GM12874 (cell line): ENCODE measurements around the gene DACT3.

Source experiments
- TF ChIP-seq, protein P1 (sequence below): IDR thresholded peaks from 2 replicates; pipeline ENCODE4 v1.5.1; 2011; ENCODE audit warnings: low read depth, mild to moderate bottlenecking, control low read depth, low read length, moderate library complexity; ENCODE audit not compliant: insufficient read depth

Gene DACT3

GRCh38 chr19:46635920-46636761 is 24.8 kb downstream of the DACT3 start, which contains the start of gene GNG8:
Gene GNG8, minus strand, starts transcription at chr19:46636202. Its CDS starts 1,520 bp downstream, at chr19:46634682.
- TF ChIP-seq, protein P1, sequence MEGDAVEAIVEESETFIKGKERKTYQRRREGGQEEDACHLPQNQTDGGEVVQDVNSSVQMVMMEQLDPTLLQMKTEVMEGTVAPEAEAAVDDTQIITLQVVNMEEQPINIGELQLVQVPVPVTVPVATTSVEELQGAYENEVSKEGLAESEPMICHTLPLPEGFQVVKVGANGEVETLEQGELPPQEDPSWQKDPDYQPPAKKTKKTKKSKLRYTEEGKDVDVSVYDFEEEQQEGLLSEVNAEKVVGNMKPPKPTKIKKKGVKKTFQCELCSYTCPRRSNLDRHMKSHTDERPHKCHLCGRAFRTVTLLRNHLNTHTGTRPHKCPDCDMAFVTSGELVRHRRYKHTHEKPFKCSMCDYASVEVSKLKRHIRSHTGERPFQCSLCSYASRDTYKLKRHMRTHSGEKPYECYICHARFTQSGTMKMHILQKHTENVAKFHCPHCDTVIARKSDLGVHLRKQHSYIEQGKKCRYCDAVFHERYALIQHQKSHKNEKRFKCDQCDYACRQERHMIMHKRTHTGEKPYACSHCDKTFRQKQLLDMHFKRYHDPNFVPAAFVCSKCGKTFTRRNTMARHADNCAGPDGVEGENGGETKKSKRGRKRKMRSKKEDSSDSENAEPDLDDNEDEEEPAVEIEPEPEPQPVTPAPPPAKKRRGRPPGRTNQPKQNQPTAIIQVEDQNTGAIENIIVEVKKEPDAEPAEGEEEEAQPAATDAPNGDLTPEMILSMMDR = no peak

GRCh38 chr19:46634656-46635218 is 26.2 kb downstream of the DACT3 start:
- TF ChIP-seq, protein P1 = no peak

GRCh38 chr19:46634045-46634655 is 26.8 kb downstream of the DACT3 start:
- TF ChIP-seq, protein P1 = no peak

- TF ChIP-seq, protein P1 = no peak
These were observed 27.9 kb downstream of the DACT3 start for GRCh38 chr19:46633130-46633529.

GRCh38 chr19:46631481-46631880 is 29.5 kb downstream of the DACT3 start:
- TF ChIP-seq, protein P1 = no peak

DNA sequence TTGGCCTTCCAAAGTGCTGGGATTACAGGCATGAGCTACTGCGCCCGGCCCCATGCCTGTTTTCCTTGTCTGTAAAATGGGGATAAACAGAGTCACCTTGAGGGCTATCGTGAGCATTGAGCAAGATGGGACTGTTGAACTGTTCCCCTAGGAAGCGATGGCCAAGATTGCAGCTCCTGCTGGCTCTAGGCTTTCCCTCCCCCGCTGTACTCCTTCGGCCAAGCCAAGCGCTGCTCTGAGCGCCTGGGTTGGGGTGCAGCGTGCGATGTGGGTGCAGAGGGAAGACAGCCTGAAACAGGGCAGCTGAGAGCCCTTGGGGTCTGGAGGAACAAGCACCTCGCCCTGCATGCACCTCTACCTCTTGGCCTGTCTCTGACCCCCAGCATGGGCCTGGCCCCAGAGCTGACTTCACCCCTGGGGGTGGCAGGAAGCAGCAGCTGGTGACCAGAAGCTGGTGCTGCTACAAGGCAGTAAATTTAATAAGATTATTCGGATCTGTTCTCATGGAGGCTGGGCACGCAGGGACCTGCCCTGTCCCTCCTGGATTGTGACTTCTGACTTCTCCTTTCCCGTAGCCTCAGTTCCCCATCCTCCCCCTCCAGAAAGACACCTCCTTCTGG is 30.3 kb downstream of the DACT3 start:
- TF ChIP-seq, protein P1 = no peak

GRCh38 chr19:46629546-46630025 is 31.4 kb downstream of the DACT3 start:
- TF ChIP-seq, protein P1 = no peak
